Trophoblast cell (in vitro differentiated cells and primary cell): ENCODE results near the gene MALRD1.

ENCODE experiments used
- DNase-seq, 2 donors: peaks; one replicate each; pipeline ENCODE4 v3.0.0-alpha.2; 2016
- H2AFZ ChIP-seq: 2 replicates; pipeline ENCODE4 v1.6.1; 2013; ENCODE audit warnings: low read length, moderate library complexity, mild to moderate bottlenecking; ENCODE audit not compliant: insufficient read depth, poor library complexity
- H2AK5ac ChIP-seq: 2 replicates; pipeline ENCODE4 v1.6.1; 2013; ENCODE audit warnings: mild to moderate bottlenecking, low read length
- H2BK120ac ChIP-seq: 2 replicates; pipeline ENCODE4 v1.6.1; 2013; ENCODE audit warnings: low read length, mild to moderate bottlenecking, moderate library complexity; ENCODE audit not compliant: insufficient read depth, poor library complexity
- H2BK12ac ChIP-seq: 2 replicates; pipeline ENCODE4 v1.6.1; 2013; ENCODE audit warnings: mild to moderate bottlenecking, low read length, moderate library complexity
- H2BK5ac ChIP-seq: 2 replicates; pipeline ENCODE4 v1.6.1; 2013; ENCODE audit warnings: low read length, low read depth, moderate library complexity, mild to moderate bottlenecking; ENCODE audit not compliant: poor library complexity
- H3K14ac ChIP-seq: 2 replicates; pipeline ENCODE4 v1.6.1; 2013; ENCODE audit warnings: mild to moderate bottlenecking, low read length
- H3K18ac ChIP-seq: 2 replicates; pipeline ENCODE4 v1.6.1; 2013; ENCODE audit warnings: mild to moderate bottlenecking, low read length
- H3K23ac ChIP-seq: 2 replicates; pipeline ENCODE4 v1.6.1; 2013; ENCODE audit warnings: low read length
- H3K27ac ChIP-seq: 2 replicates; pipeline ENCODE4 v1.5.1; 2013; ENCODE audit warnings: low read depth, mild to moderate bottlenecking, inconsistent platforms, low read length, moderate library complexity
- H3K27me3 ChIP-seq: 2 replicates; pipeline ENCODE4 v1.6.1; 2013; ENCODE audit warnings: inconsistent platforms, mild to moderate bottlenecking, low read length, moderate library complexity; ENCODE audit not compliant: insufficient read depth
- H3K36me3 ChIP-seq, 2 experiments: 1 replicate in 1 of 2; 2 replicates in 1 of 2; pipeline ENCODE4 v1.6.1; 2013; ENCODE audit warnings: low read length in 2 of 2, mild to moderate bottlenecking in 2 of 2, moderate library complexity in 1 of 2; ENCODE audit not compliant: insufficient read depth in 2 of 2, control insufficient read depth in 1 of 2
- H3K4ac ChIP-seq: 2 replicates; pipeline ENCODE4 v1.6.1; 2013; ENCODE audit warnings: low read depth, mild to moderate bottlenecking, low read length, moderate library complexity
- H3K4me1 ChIP-seq, 2 experiments: 1 replicate in 1 of 2; 2 replicates in 1 of 2; pipeline ENCODE4 v1.6.1; 2013; ENCODE audit warnings: low read length in 2 of 2, mild to moderate bottlenecking in 2 of 2, moderate library complexity in 1 of 2; ENCODE audit not compliant: insufficient read depth in 2 of 2, control insufficient read depth in 1 of 2
- H3K4me2 ChIP-seq: 2 replicates; pipeline ENCODE4 v1.6.1; 2013; ENCODE audit warnings: inconsistent platforms, mild to moderate bottlenecking, low read length, moderate library complexity
- H3K4me3 ChIP-seq: 2 replicates; pipeline ENCODE4 v1.5.1; 2013; ENCODE audit warnings: mild to moderate bottlenecking, low read depth, low read length, inconsistent platforms
- H3K79me1 ChIP-seq: one replicate; pipeline ENCODE4 v1.6.1; 2013; ENCODE audit warnings: low read length
- H3K79me2 ChIP-seq: 2 replicates; pipeline ENCODE4 v1.6.1; 2013; ENCODE audit warnings: low read length, mild to moderate bottlenecking; ENCODE audit not compliant: control insufficient read depth, insufficient read depth, poor library complexity
- H3K9ac ChIP-seq: 2 replicates; pipeline ENCODE4 v1.6.1; 2013; ENCODE audit warnings: mild to moderate bottlenecking, low read length
- H3K9me3 ChIP-seq: 2 replicates; pipeline ENCODE4 v1.6.1; 2013; ENCODE audit warnings: low read depth, mild to moderate bottlenecking, control low read depth, inconsistent platforms, low read length; ENCODE audit not compliant: insufficient read depth
- H4K12ac ChIP-seq: 2 replicates; pipeline ENCODE4 v1.6.1; 2013; ENCODE audit warnings: low read depth, mild to moderate bottlenecking, low read length, moderate library complexity
- H4K8ac ChIP-seq: 2 replicates; pipeline ENCODE4 v1.6.1; 2013; ENCODE audit warnings: low read depth, mild to moderate bottlenecking, low read length, moderate library complexity
- H4K91ac ChIP-seq: one replicate; pipeline ENCODE4 v1.6.1; 2013; ENCODE audit warnings: low read depth, mild to moderate bottlenecking, low read length, moderate library complexity
- WGBS: extraction: QIAGEN DNeasy Blood & Tissue Kit; methylation state at CpG from one replicate; pipeline ENCODE4 v1.1.7; 2013; ENCODE audit warnings: missing lambda C conversion rate; ENCODE audit not compliant: insufficient read length, insufficient coverage; ENCODE audit errors: extremely low coverage; 5-methylcytosine and 5-hydroxymethylcytosine counted together

The MALRD1 gene

GRCh38 chr10:19058046-19058445, 9.4 kb downstream of the MALRD1 start:
- H2BK120ac ChIP-seq, result no peak overlapping the region
- no peak overlapping the region for H2AK5ac ChIP-seq
- no peak overlapping the region for H4K8ac ChIP-seq
- no peak overlapping the region for H3K18ac ChIP-seq
- no peaks in the 10 kb centered on the region for H3K36me3 ChIP-seq
- no peak overlapping the region for H3K4me3 ChIP-seq
- WGBS, result no CpG with 5 or more reads among the region's 4 CpGs
- H3K79me2 ChIP-seq, result no peaks in the 10 kb centered on the region
- no peak overlapping the region for H3K4ac ChIP-seq
- no peak overlapping the region for H2BK5ac ChIP-seq
- no peak overlapping the region for H3K27ac ChIP-seq
- H3K4me2 ChIP-seq, result no peak overlapping the region
- H3K23ac ChIP-seq, result no peak overlapping the region
- no peaks in the 10 kb centered on the region for H3K4me1 ChIP-seq
- no peaks in the 10 kb centered on the region for H3K9me3 ChIP-seq
- no peak overlapping the region for H3K14ac ChIP-seq
- no peaks in the 10 kb centered on the region for H3K27me3 ChIP-seq
- no peak overlapping the region for H4K91ac ChIP-seq
- no peaks in the 10 kb centered on the region for H3K79me1 ChIP-seq
- no peak overlapping the region for H2BK12ac ChIP-seq
- DNase-seq, result no peak
- no peak overlapping the region for H4K12ac ChIP-seq
- no peak overlapping the region for H3K9ac ChIP-seq
- no peak overlapping the region for H2AFZ ChIP-seq

GRCh38 chr10:19063986-19064385, 15.4 kb downstream of the MALRD1 start:
- H2BK120ac ChIP-seq, result no peak overlapping the region
- no CpG with 5 or more reads among the region's 6 CpGs for WGBS

GRCh38 chr10:19071946-19072345, 23.3 kb downstream of the MALRD1 start:
- WGBS, result no CpG with 5 or more reads among the region's 7 CpGs
- Histone ChIP-seq H3K14ac (no peak overlapping the region), H3K79me1 (no peaks in the 10 kb centered on the region), H3K27ac (no peak overlapping the region), H3K27me3 (no peaks in the 10 kb centered on the region), H3K4ac (no peak overlapping the region), H2BK120ac (no peak overlapping the region), H3K9ac (no peak overlapping the region), H4K91ac (no peak overlapping the region), H4K12ac (no peak overlapping the region), H3K4me1 (no peaks in the 10 kb centered on the region), H3K23ac (no peak overlapping the region), H3K4me2 (no peak overlapping the region), H2AK5ac (no peak overlapping the region), H3K36me3 (no peaks in the 10 kb centered on the region), H3K18ac (no peak overlapping the region), H3K79me2 (no peaks in the 10 kb centered on the region), H2AFZ (no peak overlapping the region), H2BK12ac (no peak overlapping the region), H4K8ac (no peak overlapping the region), H2BK5ac (no peak overlapping the region), H3K9me3 (no peaks in the 10 kb centered on the region), H3K4me3 (no peak overlapping the region)
- peak in 1 of 2 donors; percentile 19 for DNase-seq

More at GRCh38 chr10:19063986-19064385, 15.4 kb downstream of the MALRD1 start:
- H4K12ac ChIP-seq, result no peak overlapping the region
- no peak overlapping the region for H3K4ac ChIP-seq
- DNase-seq, result no peak
- no peak overlapping the region for H3K4me3 ChIP-seq
- no peaks in the 10 kb centered on the region for H3K27me3 ChIP-seq
- no peak overlapping the region for H3K23ac ChIP-seq
- H3K79me2 ChIP-seq, result no peaks in the 10 kb centered on the region
- no peak overlapping the region for H4K8ac ChIP-seq
- no peaks in the 10 kb centered on the region for H3K79me1 ChIP-seq
- H3K14ac ChIP-seq, result no peak overlapping the region
- H3K4me2 ChIP-seq, result no peak overlapping the region
- no peak overlapping the region for H3K18ac ChIP-seq
- H3K27ac ChIP-seq, result no peak overlapping the region
- no peaks in the 10 kb centered on the region for H3K36me3 ChIP-seq
- H2BK5ac ChIP-seq, result no peak overlapping the region
- no peak overlapping the region for H3K9ac ChIP-seq
- H2BK12ac ChIP-seq, result no peak overlapping the region
- H2AFZ ChIP-seq, result no peak overlapping the region
- H2AK5ac ChIP-seq, result no peak overlapping the region
- no peaks in the 10 kb centered on the region for H3K4me1 ChIP-seq
- H3K9me3 ChIP-seq, result no peaks in the 10 kb centered on the region
- no peak overlapping the region for H4K91ac ChIP-seq

DNA sequence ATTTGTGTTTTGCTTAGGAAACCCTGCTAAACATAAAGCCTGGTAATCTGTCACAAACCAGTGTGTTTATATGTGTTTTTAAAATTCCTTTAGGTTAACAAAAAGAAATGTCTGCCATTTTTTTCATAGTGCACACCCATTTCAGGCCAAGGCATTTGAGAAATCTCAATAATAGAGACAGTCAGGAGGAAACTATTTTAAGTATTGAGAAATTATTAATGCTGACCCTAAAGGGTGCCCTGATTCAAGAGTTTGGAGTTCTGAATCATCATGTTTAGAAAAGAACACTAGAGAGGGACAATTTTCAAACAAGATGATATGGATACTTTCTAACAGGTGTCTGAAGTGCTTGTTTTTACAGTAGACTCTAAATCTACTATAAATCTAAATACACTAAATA, 28.7 kb downstream of the MALRD1 start:
- H3K9ac ChIP-seq, result no peak overlapping the region
- H3K9me3 ChIP-seq, result no peaks in the 10 kb centered on the region
- no peak overlapping the region for H3K4ac ChIP-seq
- no peak overlapping the region for H2AK5ac ChIP-seq
- no peak overlapping the region for H4K12ac ChIP-seq
- H3K27me3 ChIP-seq, result no peaks in the 10 kb centered on the region
- no peak overlapping the region for H3K4me3 ChIP-seq
- no peaks in the 10 kb centered on the region for H3K79me1 ChIP-seq
- no peak overlapping the region for H3K4me2 ChIP-seq
- no peak overlapping the region for H3K27ac ChIP-seq
- H4K8ac ChIP-seq, result no peak overlapping the region
- H3K79me2 ChIP-seq, result no peaks in the 10 kb centered on the region
- H2BK12ac ChIP-seq, result no peak overlapping the region
- no peaks in the 10 kb centered on the region for H3K4me1 ChIP-seq
- no peak overlapping the region for H2BK120ac ChIP-seq
- no peaks in the 10 kb centered on the region for H3K36me3 ChIP-seq
- no peak overlapping the region for H3K14ac ChIP-seq
- H3K23ac ChIP-seq, result no peak overlapping the region
- H3K18ac ChIP-seq, result no peak overlapping the region
- peak; percentile 8 to 76 for DNase-seq
- H4K91ac ChIP-seq, result no peak overlapping the region
- no peak overlapping the region for H2AFZ ChIP-seq
- no peak overlapping the region for H2BK5ac ChIP-seq
